ENCODE results near the gene TDRD12.

The TDRD12 gene, protein sequence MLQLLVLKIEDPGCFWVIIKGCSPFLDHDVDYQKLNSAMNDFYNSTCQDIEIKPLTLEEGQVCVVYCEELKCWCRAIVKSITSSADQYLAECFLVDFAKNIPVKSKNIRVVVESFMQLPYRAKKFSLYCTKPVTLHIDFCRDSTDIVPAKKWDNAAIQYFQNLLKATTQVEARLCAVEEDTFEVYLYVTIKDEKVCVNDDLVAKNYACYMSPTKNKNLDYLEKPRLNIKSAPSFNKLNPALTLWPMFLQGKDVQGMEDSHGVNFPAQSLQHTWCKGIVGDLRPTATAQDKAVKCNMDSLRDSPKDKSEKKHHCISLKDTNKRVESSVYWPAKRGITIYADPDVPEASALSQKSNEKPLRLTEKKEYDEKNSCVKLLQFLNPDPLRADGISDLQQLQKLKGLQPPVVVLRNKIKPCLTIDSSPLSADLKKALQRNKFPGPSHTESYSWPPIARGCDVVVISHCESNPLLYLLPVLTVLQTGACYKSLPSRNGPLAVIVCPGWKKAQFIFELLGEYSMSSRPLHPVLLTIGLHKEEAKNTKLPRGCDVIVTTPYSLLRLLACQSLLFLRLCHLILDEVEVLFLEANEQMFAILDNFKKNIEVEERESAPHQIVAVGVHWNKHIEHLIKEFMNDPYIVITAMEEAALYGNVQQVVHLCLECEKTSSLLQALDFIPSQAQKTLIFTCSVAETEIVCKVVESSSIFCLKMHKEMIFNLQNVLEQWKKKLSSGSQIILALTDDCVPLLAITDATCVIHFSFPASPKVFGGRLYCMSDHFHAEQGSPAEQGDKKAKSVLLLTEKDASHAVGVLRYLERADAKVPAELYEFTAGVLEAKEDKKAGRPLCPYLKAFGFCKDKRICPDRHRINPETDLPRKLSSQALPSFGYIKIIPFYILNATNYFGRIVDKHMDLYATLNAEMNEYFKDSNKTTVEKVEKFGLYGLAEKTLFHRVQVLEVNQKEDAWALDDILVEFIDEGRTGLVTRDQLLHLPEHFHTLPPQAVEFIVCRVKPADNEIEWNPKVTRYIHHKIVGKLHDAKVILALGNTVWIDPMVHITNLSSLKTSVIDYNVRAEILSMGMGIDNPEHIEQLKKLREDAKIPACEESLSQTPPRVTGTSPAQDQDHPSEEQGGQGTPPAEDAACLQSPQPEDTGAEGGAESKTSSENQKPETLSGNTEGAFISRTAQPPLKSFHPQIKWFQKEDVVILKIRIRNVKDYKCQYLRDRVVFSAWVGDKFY (N-terminal part only)

GRCh38 chr19:32719611-32720059 is at the start of gene TDRD12:
TDRD12 (plus strand) TSS chr19:32719767; CDS start chr19:32720073, 306 bp downstream.
- DNase-seq (ENCODE audit: low read depth in 2 of 2): no peak

DNA sequence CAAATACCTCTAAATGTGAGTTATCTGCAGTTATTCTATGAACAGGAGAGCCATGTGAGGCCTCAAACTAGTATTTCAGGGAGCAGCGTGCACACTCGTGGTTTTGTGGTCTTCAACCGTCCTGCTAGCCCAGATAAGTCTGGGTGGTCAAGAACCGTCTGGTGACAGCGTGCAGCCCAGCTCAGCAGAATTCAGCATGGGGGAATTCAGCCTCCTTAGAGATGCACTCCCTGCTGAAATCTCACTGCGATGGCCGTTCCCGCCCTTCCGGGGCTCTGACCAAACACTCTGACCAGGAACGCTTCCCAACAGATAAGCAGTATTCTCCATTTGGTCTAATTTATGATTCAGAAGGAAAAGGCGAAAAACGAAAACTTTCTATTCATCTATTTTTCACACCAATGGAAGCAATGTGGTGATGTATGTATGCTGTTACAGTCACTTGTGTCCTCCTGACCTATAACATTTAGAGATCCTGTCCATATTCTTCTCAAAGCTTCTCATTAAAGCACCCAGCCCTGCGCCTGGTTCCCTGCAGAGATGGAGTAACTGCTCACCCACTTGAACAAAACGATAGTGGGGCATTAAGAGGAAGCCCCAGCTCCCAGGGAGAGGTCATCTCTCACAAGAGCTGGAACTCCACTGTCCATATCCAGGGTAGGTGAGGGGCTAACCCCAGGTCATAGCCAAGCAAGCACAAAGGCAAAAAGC is 47.5 kb upstream of the TDRD12 start:
- no peak for DNase-seq (ENCODE audit: low read depth in 2 of 2)

DNA sequence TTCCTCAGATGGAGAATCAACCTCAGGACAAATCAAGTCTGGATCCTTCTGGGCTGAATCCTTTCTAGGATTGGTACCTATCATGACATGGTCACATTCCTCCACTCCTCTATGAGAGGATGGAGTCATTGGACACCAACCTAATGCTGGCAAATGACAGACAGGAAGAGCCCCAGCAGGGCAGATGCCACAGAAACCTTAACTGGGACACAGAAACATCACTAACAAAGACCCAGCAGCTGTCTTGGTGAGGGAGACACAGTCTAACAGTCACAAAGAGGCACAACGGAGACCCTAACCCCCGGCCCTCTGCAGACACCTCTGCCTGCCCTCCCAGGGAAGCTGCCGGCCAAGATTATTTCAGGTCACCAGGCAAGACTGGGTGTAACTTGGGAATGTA is 46.7 kb upstream of the TDRD12 start:
- DNase-seq (ENCODE audit: low read depth in 2 of 2): no peak

DNA sequence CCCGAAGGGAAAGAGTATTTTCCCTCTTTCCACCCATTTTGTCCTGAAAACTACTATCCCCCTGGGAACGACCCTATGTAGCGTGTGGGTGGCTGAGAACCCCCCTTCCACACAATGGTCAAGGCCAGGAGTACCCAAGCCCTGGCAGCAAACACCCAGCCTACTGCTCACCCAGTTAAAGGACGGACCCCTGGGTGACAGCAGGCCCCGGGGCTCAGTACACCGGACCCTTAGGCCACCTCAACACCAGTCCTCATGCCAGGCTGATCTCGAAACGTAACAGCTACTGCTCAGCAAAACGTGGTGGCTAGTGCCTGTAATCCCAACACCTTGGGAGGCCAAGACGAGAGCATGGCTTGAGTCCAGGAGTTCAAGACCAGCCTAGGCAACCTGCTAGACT is 46.0 kb upstream of the TDRD12 start:
- no peak for DNase-seq (ENCODE audit: low read depth in 2 of 2)

DNA sequence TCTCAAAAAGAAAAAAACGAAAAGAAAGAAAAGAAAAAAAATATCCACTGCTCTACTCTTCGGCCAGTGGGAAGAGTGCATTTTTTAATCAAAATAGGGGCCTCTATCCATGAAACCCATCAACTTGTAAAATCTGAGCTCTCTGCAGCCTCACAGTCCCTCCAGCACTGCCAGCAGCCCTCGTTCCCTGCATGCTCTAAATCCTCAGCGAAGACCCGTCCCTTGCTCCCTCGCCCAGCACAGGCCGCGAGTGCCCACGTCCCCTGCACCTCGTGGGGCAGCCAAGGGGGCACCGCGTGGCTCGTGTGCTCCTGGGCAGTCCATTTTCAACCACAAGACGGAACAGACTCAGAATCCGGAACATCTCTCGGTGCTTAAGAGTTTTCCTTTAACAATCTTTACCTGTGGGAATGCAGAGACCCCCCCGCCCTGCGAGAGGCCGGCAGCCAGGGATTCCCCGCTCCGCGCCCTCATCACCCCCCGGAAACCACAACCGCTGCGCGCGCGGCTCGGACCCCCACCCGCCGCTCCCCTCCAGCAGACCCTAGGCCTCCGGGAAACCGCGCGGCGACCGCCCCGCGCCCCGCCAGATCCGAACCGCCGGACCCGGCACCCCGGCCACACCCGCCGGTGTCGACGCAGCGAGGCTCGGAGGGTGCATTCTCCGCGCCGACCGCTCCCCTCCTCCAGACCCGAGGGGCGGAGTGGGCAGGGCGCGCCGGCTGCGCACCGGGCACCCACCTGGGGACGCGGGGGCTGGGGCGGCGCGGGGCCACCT is 45.2 kb upstream of the TDRD12 start:
- DNase-seq (ENCODE audit: low read depth in 2 of 2): no peak

DNA sequence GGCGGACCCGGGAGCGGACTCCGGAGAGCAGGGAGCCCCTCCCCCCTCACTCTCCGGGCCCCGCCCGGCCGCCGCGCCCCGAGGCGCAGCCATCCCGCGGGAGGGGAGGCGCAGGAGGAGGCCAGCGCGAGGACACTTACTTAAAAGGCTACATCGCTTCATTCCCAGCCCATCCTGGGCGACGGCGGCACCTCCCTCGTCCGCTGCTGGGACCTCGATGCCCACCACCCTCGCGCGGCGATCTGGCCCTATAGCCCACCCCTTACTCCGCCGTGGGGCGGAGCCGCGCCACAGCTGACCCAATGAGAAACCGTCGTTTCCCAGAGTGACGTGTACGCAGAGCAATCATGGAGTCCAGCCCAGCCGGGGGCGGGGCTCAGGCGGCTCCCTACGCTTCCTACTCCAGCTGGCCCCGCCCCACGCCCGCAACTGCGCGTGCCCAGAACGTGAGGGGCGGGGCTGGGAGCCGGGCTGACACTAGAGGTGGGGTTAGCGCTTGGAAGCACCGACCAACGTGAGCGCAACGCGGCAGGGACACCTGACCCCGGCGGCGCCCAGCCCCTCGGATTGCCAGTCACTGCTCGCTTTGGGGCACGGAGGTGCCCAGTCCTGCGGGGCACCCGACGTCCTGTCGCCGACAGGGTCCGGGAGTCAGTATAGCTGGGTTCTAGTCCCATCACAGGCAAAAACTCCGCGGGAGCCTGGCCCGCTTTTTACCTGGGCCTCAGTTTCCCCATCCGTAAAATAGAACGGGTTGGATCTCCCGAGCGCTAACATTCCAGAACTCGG is 44.4 kb upstream of the TDRD12 start, which contains the start of gene ANKRD27:
Gene ANKRD27 (minus strand): TSS at position 250 of the 789 bp plus-strand sequence. CDS start 16,165 bp downstream, outside the sequence.
- peak; percentile 97 to 99 for DNase-seq (ENCODE audit: low read depth in 2 of 2)

- DNase-seq (ENCODE audit: low read depth in 2 of 2): peak; percentile 27 to 50
Observed at GRCh38 chr19:32675720-32676185, 43.8 kb upstream of the TDRD12 start, which contains the start of gene RGS9BP. RGS9BP (plus strand) TSS chr19:32675848; CDS start chr19:32676264, 416 bp downstream.

DNA sequence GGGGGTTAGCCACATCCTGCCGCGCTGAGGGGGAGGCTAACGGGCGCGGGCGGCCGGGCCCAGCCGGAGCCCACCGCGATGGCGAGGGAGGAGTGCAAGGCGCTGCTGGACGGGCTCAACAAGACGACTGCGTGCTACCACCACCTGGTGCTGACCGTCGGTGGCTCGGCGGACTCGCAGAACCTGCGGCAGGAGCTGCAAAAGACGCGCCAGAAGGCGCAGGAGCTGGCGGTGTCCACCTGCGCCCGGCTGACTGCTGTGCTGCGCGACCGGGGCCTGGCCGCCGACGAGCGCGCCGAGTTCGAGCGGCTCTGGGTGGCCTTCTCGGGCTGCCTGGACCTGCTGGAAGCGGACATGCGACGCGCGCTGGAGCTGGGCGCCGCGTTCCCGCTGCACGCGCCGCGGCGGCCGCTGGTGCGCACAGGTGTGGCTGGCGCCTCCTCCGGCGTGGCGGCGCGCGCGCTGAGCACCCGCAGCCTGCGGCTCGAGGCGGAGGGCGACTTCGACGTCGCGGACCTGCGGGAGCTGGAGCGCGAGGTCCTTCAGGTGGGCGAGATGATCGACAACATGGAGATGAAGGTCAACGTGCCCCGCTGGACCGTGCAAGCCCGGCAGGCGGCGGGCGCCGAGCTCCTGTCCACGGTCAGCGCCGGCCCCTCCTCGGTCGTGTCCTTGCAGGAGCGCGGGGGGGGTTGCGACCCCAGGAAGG is 43.2 kb upstream of the TDRD12 start:
- peak in 1 of 2 donors; percentile 21 for DNase-seq (ENCODE audit: low read depth in 2 of 2)

- no peak for DNase-seq (ENCODE audit: low read depth in 2 of 2)
Observed at GRCh38 chr19:32676895-32677359, 42.6 kb upstream of the TDRD12 start.

DNA sequence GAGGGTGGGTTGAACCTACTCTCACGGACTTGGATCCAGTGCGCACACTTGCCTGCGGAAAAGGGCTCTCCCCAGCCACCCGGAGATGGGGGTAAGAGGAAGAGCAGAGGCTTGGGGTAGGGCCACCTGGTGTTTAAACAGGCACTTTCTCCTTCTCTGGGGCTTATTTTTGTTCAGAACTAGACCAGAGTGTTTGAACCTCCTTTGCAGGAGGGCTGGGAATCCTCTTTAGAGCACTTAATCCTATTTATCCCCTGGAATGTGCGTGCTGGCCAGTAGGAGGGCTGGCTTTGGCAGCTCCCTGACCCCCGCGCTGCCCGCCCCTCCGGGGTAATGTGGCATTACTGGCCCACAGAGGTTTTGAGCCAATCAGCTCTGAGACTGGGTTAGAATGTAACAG is 41.9 kb upstream of the TDRD12 start:
- DNase-seq (ENCODE audit: low read depth in 2 of 2): no peak

GRCh38 chr19:32680986-32681385 is 38.6 kb upstream of the TDRD12 start:
- DNase-seq (ENCODE audit: low read depth in 2 of 2): no peak

DNA sequence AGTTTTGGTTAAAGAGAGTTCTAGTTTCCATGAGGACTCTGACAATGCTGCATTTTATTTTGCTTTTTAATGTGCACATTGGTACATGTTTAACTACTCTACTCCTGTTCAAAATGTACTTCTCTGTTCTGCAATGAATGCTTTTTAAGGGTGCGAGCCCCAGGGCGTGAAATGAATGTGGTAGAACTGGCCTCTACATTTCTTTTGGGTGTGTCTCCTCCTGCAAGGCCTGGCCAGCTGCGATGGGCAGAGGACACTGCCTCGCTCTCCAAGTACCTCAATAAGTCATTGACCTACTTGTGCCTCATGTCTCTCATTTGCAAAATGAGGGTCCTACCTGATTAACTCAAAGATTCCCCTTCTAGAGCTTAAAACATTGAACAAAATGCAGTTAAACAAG is 37.2 kb upstream of the TDRD12 start:
- DNase-seq (ENCODE audit: low read depth in 2 of 2): no peak

GRCh38 chr19:32686847-32687475 is 32.6 kb upstream of the TDRD12 start:
- DNase-seq (ENCODE audit: low read depth in 2 of 2): no peak

DNA sequence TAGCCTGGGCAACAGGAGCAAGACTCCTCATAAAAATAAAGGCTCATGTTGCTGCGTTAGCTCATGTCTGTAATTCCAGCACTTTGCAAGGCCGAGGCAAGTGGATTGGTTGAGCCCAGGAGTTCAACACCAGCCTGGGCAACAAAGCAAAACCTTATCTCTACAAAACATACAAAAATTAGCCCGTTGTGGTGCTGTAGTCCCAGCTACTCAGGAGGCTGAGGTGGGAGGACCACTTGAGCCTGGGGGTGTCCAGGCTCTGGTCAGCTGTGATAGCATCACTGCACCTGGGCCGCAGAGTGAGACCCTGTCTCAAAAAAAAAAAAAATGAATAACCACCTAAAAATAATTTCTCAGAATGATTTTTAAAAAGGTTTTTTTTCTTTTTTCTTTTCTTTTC is 31.9 kb upstream of the TDRD12 start:
- no peak for DNase-seq (ENCODE audit: low read depth in 2 of 2)

DNA sequence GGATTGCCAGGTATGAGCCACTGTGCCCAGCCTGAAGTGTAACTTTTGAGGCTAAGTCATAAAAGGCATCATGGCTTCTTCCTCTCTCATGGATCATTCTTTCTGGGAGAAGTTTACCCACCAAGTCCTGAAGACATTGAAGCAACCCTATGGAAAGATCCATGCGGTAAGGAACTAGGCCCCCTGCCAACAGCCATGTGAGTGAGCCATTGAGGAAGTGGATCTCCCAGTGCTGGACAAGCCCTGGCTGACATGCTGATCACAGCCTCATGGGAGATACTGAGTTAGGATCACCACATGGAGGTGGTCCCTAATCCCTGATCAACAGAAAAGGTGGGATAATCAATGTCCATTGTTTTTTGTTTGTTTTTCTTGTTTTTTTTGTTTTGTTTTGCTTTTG is 31.3 kb upstream of the TDRD12 start:
- DNase-seq (ENCODE audit: low read depth in 2 of 2): no peak

DNA sequence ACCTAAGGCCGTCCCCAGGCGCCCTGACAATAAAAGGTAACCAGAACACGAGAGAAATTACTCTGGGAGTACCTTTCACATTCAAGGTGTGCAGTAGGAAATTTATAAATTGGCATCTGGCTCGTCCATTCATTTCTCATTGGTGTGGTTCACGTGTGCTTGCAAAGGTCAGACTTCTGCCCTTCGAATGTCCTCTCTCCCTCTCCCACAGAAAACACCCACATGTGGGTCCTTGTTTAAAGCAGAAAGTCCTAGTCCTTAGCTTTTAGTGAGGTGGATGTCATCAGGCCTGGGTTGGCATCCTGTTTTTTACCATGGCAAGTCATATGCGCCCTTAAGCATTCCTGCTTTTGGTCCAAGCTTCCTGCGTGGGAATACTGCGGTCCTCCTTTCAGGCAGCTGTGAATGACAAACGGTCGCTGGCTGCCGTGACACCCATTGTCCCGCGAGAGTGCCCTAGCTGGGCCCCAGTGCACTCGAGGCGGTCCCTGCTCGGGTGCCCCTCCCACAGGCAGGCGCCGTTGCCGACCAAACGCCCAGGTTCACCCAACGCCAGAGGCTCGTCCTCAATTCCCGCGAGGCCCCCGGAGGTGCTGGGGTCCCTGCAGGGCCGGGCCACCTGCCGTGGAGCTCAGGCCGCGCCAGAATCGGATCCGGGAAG is 28.1 kb upstream of the TDRD12 start, which contains the start of gene NUDT19:
Gene NUDT19 (plus strand): TSS at position 531 of the 661 bp plus-strand sequence. CDS start 140 bp downstream, outside the sequence.
- DNase-seq (ENCODE audit: low read depth in 2 of 2): peak; percentile 53 to 71

Measured in stimulated activated CD4-positive, alpha-beta T cell treated with anti-CD3 and anti-CD28 coated beads, Interleukin-1b, Interleukin-23, amount 100 ng/mL, for 4 hours (primary cell).